Upper lobe of right lung (tissue), 1 donor: ENCODE data around the gene PRKCE. TPM values are rescaled to one million over a fixed set of nuclear protein-coding genes. Genes with fewer than 3 reads are reported as not detected.
A peak's percentile ranks its signal among the peaks of the same experiment; 100 is the strongest.

ENCODE experiments used
- ATAC-seq: fragments of 200-7000 bp; cut with Tn5 transposase; one replicate; pipeline ENCODE4 v1.9.1; 2020; ENCODE audit warnings: mild to moderate bottlenecking, moderate library complexity
- DNase-seq: peaks from one replicate; pipeline ENCODE4 v3.0.0-alpha.2; 2020
- H3K27ac ChIP-seq: fragments of 200-600 bp; one replicate; pipeline ENCODE4 v1.8.0; 2022
- H3K27me3 ChIP-seq: fragments of 200-600 bp; one replicate; pipeline ENCODE4 v1.8.0; 2022; ENCODE audit warnings: mild to moderate bottlenecking
- H3K36me3 ChIP-seq: fragments of 200-600 bp; one replicate; pipeline ENCODE4 v1.8.0; 2022
- H3K4me1 ChIP-seq: fragments of 200-600 bp; one replicate; pipeline ENCODE4 v1.8.0; 2022
- H3K4me3 ChIP-seq: fragments of 200-600 bp; one replicate; pipeline ENCODE4 v1.8.0; 2022; ENCODE audit warnings: mild to moderate bottlenecking
- H3K9me3 ChIP-seq: fragments of 200-600 bp; one replicate; pipeline ENCODE4 v1.8.0; 2022
- intact Hi-C: fragments of 100-400 bp; cut with DNase I; formaldehyde crosslinking; loops from one replicate; pipeline ENCODE4 v1.11.0; 2022
- long read RNA-seq: library from polyadenylated mRNA; unstranded; transcript quantifications from one replicate; pipeline ENCODE4 v2.0.0, GENCODE V29; 2021
- total RNA-seq: library from RNA; stranded (reverse); fragmentation: NEBNext Ultra II Directional; extraction: Animal tissue kit (Norgen Biotek cat#: 25700); gene quantifications from one replicate; pipeline ENCODE4 v1.2.1, GENCODE V29; 2021
- TF ChIP-seq, protein P1 (sequence below): fragments of 200-600 bp; IDR thresholded peaks from one replicate; pipeline ENCODE4 v1.8.0; 2022; ENCODE audit warnings: antibody characterized with exemption
- donor health status: DM: no; HTN: yes; CAD: no; lungs with severe emphysema.

Gene PRKCE
- 65.6 TPM for total RNA-seq
- long read RNA-seq, full-length matches to known transcripts, result 8 of 86 reads
- long read RNA-seq, partial matches to known transcripts, result 7 of 86 reads
- long read RNA-seq, other reads (novel, unspliced or antisense), result 71 of 86 reads

DNA sequence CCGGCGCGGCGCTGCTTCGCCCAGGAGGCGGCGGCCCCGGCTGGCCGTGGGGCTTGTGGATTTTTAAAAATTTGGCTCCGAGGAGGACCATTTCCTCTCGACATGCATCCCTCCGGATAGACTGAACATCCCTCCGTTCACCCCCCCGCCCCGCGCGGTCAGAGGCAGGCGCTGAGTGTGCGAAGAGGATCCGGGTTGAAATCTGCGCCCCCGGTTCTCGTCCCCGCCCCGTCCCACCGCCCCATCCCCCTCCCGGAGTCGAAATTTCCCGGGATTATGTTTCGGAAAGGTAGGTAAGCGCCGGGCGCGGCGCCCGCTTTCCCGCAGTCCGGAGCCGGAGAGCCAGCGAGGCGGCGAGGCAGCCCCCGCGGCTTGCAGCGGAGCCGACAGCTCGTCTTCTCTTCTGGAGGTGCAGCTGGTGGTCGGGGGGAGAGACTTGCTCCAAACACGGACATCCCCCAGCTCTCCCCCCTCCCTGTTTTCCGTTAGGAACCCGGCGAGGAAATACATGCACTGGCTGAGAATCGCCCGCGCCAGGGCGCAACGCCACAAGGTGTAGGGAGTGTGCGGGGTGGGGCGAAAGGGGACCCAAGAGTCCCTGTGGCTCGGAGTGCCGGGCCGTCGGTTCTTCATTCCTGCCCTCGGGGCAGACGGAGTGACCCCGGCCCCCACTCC, at the start of gene PRKCE:
PRKCE (plus strand) TSS at position 261 of the 675 bp plus-strand sequence.
- peak within 1 kb of the TSS; percentile 96 for H3K27ac ChIP-seq
- ATAC-seq (peak; percentile 17), DNase-seq (peak; percentile 85)
- peak within 1 kb of the TSS; percentile 92 for H3K4me3 ChIP-seq
- intact Hi-C loops, result loop anchor here (10.0 kb wide), 1 partner anchor 123 kb away; no protein-coding TSS in a partner anchor
- H3K36me3 ChIP-seq, result no peaks in the 10 kb centered on the region
- no peaks in the 10 kb centered on the region for H3K9me3 ChIP-seq
- peaks cover 26% of the 10 kb centered on the region for H3K4me1 ChIP-seq
- TF ChIP-seq, protein P1, sequence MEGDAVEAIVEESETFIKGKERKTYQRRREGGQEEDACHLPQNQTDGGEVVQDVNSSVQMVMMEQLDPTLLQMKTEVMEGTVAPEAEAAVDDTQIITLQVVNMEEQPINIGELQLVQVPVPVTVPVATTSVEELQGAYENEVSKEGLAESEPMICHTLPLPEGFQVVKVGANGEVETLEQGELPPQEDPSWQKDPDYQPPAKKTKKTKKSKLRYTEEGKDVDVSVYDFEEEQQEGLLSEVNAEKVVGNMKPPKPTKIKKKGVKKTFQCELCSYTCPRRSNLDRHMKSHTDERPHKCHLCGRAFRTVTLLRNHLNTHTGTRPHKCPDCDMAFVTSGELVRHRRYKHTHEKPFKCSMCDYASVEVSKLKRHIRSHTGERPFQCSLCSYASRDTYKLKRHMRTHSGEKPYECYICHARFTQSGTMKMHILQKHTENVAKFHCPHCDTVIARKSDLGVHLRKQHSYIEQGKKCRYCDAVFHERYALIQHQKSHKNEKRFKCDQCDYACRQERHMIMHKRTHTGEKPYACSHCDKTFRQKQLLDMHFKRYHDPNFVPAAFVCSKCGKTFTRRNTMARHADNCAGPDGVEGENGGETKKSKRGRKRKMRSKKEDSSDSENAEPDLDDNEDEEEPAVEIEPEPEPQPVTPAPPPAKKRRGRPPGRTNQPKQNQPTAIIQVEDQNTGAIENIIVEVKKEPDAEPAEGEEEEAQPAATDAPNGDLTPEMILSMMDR, result no peak
- H3K27me3 ChIP-seq, result no peaks in the 10 kb centered on the region

DNA sequence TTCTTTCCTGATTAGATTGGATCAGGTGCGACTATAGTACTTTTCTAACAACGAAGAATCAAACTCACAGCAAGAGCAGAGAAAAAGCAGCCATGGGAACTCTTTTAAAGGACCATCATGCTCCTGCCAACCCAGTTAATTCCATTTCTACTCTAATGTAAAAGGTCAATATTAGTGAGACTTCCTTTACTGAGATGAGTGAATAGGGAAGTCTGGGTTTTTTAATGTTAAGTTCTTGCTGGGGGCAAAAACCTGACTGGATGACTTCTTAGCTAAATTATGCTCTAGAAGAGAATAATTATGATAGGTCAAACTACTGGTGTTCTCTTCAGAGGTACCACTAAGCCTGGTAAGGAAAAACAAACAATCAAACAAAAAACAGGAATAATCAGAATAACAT, 48.9 kb upstream of the PRKCE start:
- H3K9me3 ChIP-seq, result no peaks in the 10 kb centered on the region
- H3K4me3 ChIP-seq, result no peak overlapping the region
- no peak for DNase-seq
- ATAC-seq, result no peak
- intact Hi-C loops, result no loop called here
- TF ChIP-seq, protein P1, result no peak
- H3K4me1 ChIP-seq, result no peaks in the 10 kb centered on the region
- no peak overlapping the region for H3K27ac ChIP-seq
- peaks cover 43% of the 10 kb centered on the region for H3K36me3 ChIP-seq
- H3K27me3 ChIP-seq, result no peaks in the 10 kb centered on the region

DNA sequence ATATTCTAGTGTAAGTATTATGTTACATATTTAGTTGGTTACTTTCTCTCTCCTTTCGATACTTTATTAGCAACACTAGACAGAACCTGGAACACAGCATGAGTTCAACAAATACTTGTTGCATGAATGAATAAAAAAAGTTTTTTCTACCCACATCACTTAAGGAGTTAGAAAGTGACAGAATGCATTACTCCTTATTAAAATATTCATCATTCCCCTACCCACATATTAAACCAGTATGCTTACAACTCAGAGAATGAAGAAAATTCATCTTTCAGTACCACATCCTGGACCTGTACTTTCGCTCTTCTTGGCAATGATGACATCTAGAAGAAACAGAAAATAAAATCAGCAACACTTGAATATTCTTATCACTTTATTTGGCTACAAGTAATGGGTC, 46.4 kb upstream of the PRKCE start:
- intact Hi-C loops, result no loop called here
- H3K4me1 ChIP-seq, result peaks cover 6% of the 10 kb centered on the region
- DNase-seq (no peak), ATAC-seq (no peak)
- no peak overlapping the region for H3K4me3 ChIP-seq
- no peaks in the 10 kb centered on the region for H3K27me3 ChIP-seq
- TF ChIP-seq, protein P1, result no peak
- no peaks in the 10 kb centered on the region for H3K9me3 ChIP-seq
- peaks cover 35% of the 10 kb centered on the region for H3K36me3 ChIP-seq
- no peak overlapping the region for H3K27ac ChIP-seq

DNA sequence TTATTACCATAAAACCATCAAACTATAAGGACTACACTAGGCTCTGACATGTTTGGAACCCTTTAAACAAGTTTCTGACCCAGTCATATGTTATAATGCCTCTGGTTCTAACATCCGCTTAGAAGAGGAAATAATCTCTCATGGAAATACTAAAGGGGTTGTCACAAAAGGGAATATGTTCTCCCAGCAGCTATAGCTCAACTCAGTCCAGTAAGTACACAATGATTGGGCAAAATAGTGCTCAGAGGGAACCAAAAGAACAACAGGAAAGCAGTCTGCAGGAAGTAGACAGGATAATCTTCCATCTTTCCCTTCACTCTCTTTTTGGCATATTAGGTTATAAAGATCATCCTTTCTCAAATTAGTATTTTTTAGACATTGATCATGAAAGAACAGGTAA, 44.7 kb upstream of the PRKCE start:
- no peaks in the 10 kb centered on the region for H3K27me3 ChIP-seq
- peaks cover 11% of the 10 kb centered on the region for H3K4me1 ChIP-seq
- no peaks in the 10 kb centered on the region for H3K9me3 ChIP-seq
- intact Hi-C loops, result no loop called here
- peak overlapping the region; percentile 4 for H3K4me3 ChIP-seq
- DNase-seq, result no peak
- peaks cover 18% of the 10 kb centered on the region for H3K36me3 ChIP-seq
- H3K27ac ChIP-seq, result peak overlapping the region; percentile 7
- no peak for ATAC-seq
- TF ChIP-seq, protein P1, result no peak

DNA sequence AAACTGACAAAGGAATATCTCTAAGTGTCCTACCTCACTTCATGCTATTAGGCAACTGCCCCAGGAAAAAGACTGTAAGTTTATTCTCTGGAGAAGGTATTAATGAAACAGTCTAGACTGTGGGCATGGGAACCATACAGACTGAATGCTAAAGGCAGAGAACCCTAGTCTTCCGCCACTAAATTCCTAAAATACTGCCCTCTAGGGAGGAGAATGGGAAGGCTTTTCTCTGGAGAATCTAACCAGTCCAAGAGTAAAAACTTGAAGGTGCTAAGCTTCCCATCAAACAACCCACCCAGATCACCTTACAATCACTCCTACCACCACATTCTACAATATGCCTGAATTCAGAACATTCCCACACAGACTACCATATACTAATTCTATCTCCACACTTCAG, 43.8 kb upstream of the PRKCE start:
- H3K27me3 ChIP-seq, result no peaks in the 10 kb centered on the region
- no peak for DNase-seq
- no peak overlapping the region for H3K27ac ChIP-seq
- ATAC-seq, result no peak
- intact Hi-C loops, result no loop called here
- no peaks in the 10 kb centered on the region for H3K9me3 ChIP-seq
- peaks cover 11% of the 10 kb centered on the region for H3K4me1 ChIP-seq
- peaks cover 14% of the 10 kb centered on the region for H3K36me3 ChIP-seq
- H3K4me3 ChIP-seq, result no peak overlapping the region
- TF ChIP-seq, protein P1, result peak; percentile 37
